Mammary epithelial cell (primary cell): ENCODE measurements around the gene MUC2.

Experiments
- CTCF ChIP-seq, 2 donors: IDR thresholded peaks in 1 of 2; conservative IDR thresholded peaks in 1 of 2; 2 replicates each; pipeline ENCODE4 v1.5.1; 2011 to 2012; ENCODE audit warnings: inconsistent platforms in 2 of 2, low read length in 2 of 2, mild to moderate bottlenecking in 2 of 2, control low read depth in 1 of 2, low read depth in 1 of 2; ENCODE audit not compliant: insufficient read depth in 1 of 2; ENCODE audit errors: extremely low read depth in 1 of 2
- EZH2 ChIP-seq: IDR thresholded peaks from 2 replicates; pipeline ENCODE4 v1.6.1; 2012; ENCODE audit warnings: low read length, inconsistent platforms, borderline replicate concordance

GRCh38 chr11:1040428-1041148, 34.1 kb upstream of the MUC2 start:
- TF ChIP-seq CTCF (conservative IDR thresholded peaks at IDR 0.05 in 1 of 2, IDR thresholded peaks at IDR 0.05 in 1 of 2; ENCODE audit: extremely low read depth in 1 of 2, insufficient read depth in 1 of 2, low read depth in 1 of 2, low read length in 2 of 2), result no peak
- no peak for TF ChIP-seq EZH2
